ENCODE results near the gene ENO4. TPM values are rescaled to one million over a fixed set of nuclear protein-coding genes. Genes with fewer than 3 reads are reported as not detected.

ENO4 gene
- total and polyA plus RNA-seq, 10 of the 15 experiments (the other 5 are each of a cell fraction or from before 2014, with no cell fraction given): 0.12 to 0.37 (median 0.18) TPM; not detected in 7

GRCh38 chr10:116868198-116868676 lies 18.9 kb downstream of the ENO4 start (continued):
- TF ChIP-seq BHLHE40 (IDR thresholded peaks at IDR 0.05; ENCODE audit: borderline replicate concordance in 1 of 2, low read depth in 2 of 2, low read length in 1 of 2): no peak

GRCh38 chr10:116868722-116869121 lies 19.4 kb downstream of the ENO4 start:
- no peak for TF ChIP-seq FOXM1 (IDR thresholded peaks at IDR 0.05; ENCODE audit: low read depth, low read length)
- no peak for TF ChIP-seq SMAD5 (IDR thresholded peaks at IDR 0.05; ENCODE audit: low read depth)
- no peak for TF ChIP-seq REST (IDR thresholded peaks at IDR 0.05; ENCODE audit: low read depth, low read length)
- no peak for TF ChIP-seq KAT2A (conservative IDR thresholded peaks at IDR 0.05; ENCODE audit: control insufficient read depth, low read depth, low read length)
- TF ChIP-seq SPI1 (IDR thresholded peaks at IDR 0.05; ENCODE audit: borderline replicate concordance, insufficient read depth, low read depth, low read length): no peak
- TF ChIP-seq NFYA (IDR thresholded peaks at IDR 0.05; ENCODE audit: borderline replicate concordance, low read depth, low read length): no peak
- TF ChIP-seq E2F4 (IDR thresholded peaks at IDR 0.05; ENCODE audit: low read depth, low read length): no peak
- TF ChIP-seq BMI1 (IDR thresholded peaks at IDR 0.05; ENCODE audit: borderline replicate concordance): no peak
- TF ChIP-seq STAT3 (IDR thresholded peaks at IDR 0.05; ENCODE audit: low read depth, low read length): no peak
- TF ChIP-seq MEF2A (IDR thresholded peaks at IDR 0.05; ENCODE audit: insufficient read depth, low read depth, low read length): no peak
- TF ChIP-seq TBL1XR1 (IDR thresholded peaks at IDR 0.05; ENCODE audit: low read depth, low read length): no peak
- TF ChIP-seq NFXL1 (IDR thresholded peaks at IDR 0.05; ENCODE audit: borderline replicate concordance): no peak
- TF ChIP-seq IKZF2 (IDR thresholded peaks at IDR 0.05): no peak
- H2AFZ ChIP-seq (ENCODE audit: control insufficient read depth, low read depth, low read length): no peak overlapping the region
- ChIA-PET SMC1A (ENCODE audit: uncharacterized antibody, unreplicated experiment) (no interaction called here), POLR2A (no interaction called here), CTCF (interaction anchor here (0.6 kb wide), 1 partner anchor 60 kb away, joined by 3 read pairs; no protein-coding TSS in a partner anchor), RAD21 (ENCODE audit: unreplicated experiment) (no interaction called here)
- no peak overlapping the region for H3K4me2 ChIP-seq (ENCODE audit: control insufficient read depth, insufficient read depth)
- H3K36me3 ChIP-seq (ENCODE audit: control insufficient read depth in 2 of 2, insufficient read depth in 2 of 2, low read length in 1 of 2): no peaks in the 10 kb centered on the region
- no peaks in the 10 kb centered on the region for H3K4me1 ChIP-seq (ENCODE audit: control insufficient read depth, insufficient read depth, low read length)
- DNase-seq (ENCODE audit: low read depth, low spot score) (no peak), ATAC-seq (no peak), FAIRE-seq (no peak)
- no peaks in the 10 kb centered on the region for H3K79me2 ChIP-seq (ENCODE audit: control insufficient read depth, insufficient read depth, low read length)
- intact Hi-C loops (cut with micrococcal nuclease; ENCODE audit: unreplicated experiment): no loop called here
- H3K9ac ChIP-seq (ENCODE audit: control insufficient read depth, insufficient read depth, low read length): no peak overlapping the region
- WGBS (ENCODE audit: insufficient coverage, insufficient replicate concordance, low lambda C conversion rate, missing lambda C conversion rate): 0% methylated on average over 4 of the region's 4 CpGs
- no peak overlapping the region for H3K4me3 ChIP-seq
- BruUV-seq (replicated peaks): no TSS peak
- no peaks in the 10 kb centered on the region; a peak in 2 of 4 replicates for H3K27me3 ChIP-seq (replicated peaks in 1 of 2; ENCODE audit: control insufficient read depth in 2 of 2, insufficient read depth in 2 of 2, low read length in 1 of 2)
- H3K9me3 ChIP-seq (replicated peaks; ENCODE audit: control insufficient read depth, insufficient read depth, low read length): no peaks in the 10 kb centered on the region
- H3K27ac ChIP-seq (ENCODE audit: control insufficient read depth, insufficient read depth): no peak overlapping the region
- in situ Hi-C loops (cut with MboI): no loop called here
- no peaks in the 10 kb centered on the region for H4K20me1 ChIP-seq (ENCODE audit: control insufficient read depth, insufficient read depth)
